ENCODE measurements around the gene NKAIN4. TPM values are rescaled to one million over a fixed set of nuclear protein-coding genes. Genes with fewer than 3 reads are reported as not detected.

NKAIN4 gene
- polyA plus RNA-seq, 6 donors from 2014 or later = not detected

- no peak for ATAC-seq (ENCODE audit: low read depth in 2 of 2)
- Mint-ChIP-seq H3K9me3 (peaks cover 0 to 1% (median 0%) of the 10 kb centered on the region in 7 donors), H3K27me3 (peaks cover 0 to 28% (median 24%) of the 10 kb centered on the region in 3 donors), H3K4me3 (no peak overlapping the region), H3K4me1 (peaks cover 0 to 2% (median under 1%) of the 10 kb centered on the region in 3 donors), H3K27ac (no peak overlapping the region), H3K36me3 (no peaks in the 10 kb centered on the region)
- DNase-seq = no peak
Measured at GRCh38 chr20:63240004-63240403, 14.3 kb downstream of the NKAIN4 start.

GRCh38 chr20:63239431-63239830 lies 14.8 kb downstream of the NKAIN4 start:
- Mint-ChIP-seq H3K9me3 (peaks cover 0 to 1% (median 0%) of the 10 kb centered on the region in 7 donors), H3K27me3 (peaks cover 0 to 30% (median 23%) of the 10 kb centered on the region in 3 donors), H3K4me3 (no peak overlapping the region), H3K27ac (no peak overlapping the region), H3K4me1 (peaks cover 0 to 8% (median 4%) of the 10 kb centered on the region in 3 donors), H3K36me3 (no peaks in the 10 kb centered on the region)
- DNase-seq (no peak), ATAC-seq (ENCODE audit: low read depth in 2 of 2) (no peak)

GRCh38 chr20:63238514-63239125 lies 15.6 kb downstream of the NKAIN4 start:
- DNase-seq (no peak), ATAC-seq (ENCODE audit: low read depth in 2 of 2) (no peak)
- H3K27ac Mint-ChIP-seq = no peak overlapping the region
- peaks cover 0 to 1% (median 0%) of the 10 kb centered on the region in 7 donors for H3K9me3 Mint-ChIP-seq
- H3K4me3 Mint-ChIP-seq = no peak overlapping the region
- H3K4me1 Mint-ChIP-seq = peaks cover 0 to 8% (median 4%) of the 10 kb centered on the region in 3 donors
- peaks cover 0 to 23% (median 21%) of the 10 kb centered on the region in 3 donors for H3K27me3 Mint-ChIP-seq
- H3K36me3 Mint-ChIP-seq = no peaks in the 10 kb centered on the region

- H3K9me3 Mint-ChIP-seq = peaks cover 0 to 1% (median 0%) of the 10 kb centered on the region in 7 donors
- peaks cover 0 to 8% (median 4%) of the 10 kb centered on the region in 3 donors for H3K4me1 Mint-ChIP-seq
- H3K4me3 Mint-ChIP-seq = no peak overlapping the region
- H3K27ac Mint-ChIP-seq = no peak overlapping the region
- DNase-seq (no peak), ATAC-seq (ENCODE audit: low read depth in 2 of 2) (no peak)
- H3K27me3 Mint-ChIP-seq = peaks cover 3 to 25% (median 18%) of the 10 kb centered on the region in 3 donors
- H3K36me3 Mint-ChIP-seq = no peaks in the 10 kb centered on the region
Measured at GRCh38 chr20:63238031-63238430, 16.2 kb downstream of the NKAIN4 start.

- ATAC-seq (ENCODE audit: low read depth in 2 of 2) = no peak
- Mint-ChIP-seq H3K4me3 (no peak overlapping the region), H3K4me1 (peaks cover 0 to 8% (median 4%) of the 10 kb centered on the region in 3 donors), H3K36me3 (no peaks in the 10 kb centered on the region), H3K27ac (peak overlapping the region in 2 of 6 donors; percentile 15 to 69), H3K27me3 (peaks cover 14 to 31% (median 25%) of the 10 kb centered on the region in 3 donors), H3K9me3 (peaks cover 0 to 1% (median 0%) of the 10 kb centered on the region in 7 donors)
- no peak for DNase-seq
Measured at GRCh38 chr20:63236116-63236837, 18.0 kb downstream of the NKAIN4 start.

- Mint-ChIP-seq H3K4me1 (peaks cover 3 to 15% (median 4%) of the 10 kb centered on the region in 3 donors), H3K36me3 (no peaks in the 10 kb centered on the region), H3K27ac (peak within 1 kb of the TSS in 3 of 6 donors; percentile 57 to 69 (median 68)), H3K9me3 (peaks cover 0 to 1% (median 0%) of the 10 kb centered on the region in 7 donors), H3K27me3 (peaks cover 18 to 39% (median 32%) of the 10 kb centered on the region in 3 donors), H3K4me3 (peak within 1 kb of the TSS in 1 of 8 donors; percentile 47)
- DNase-seq = no peak
- ATAC-seq (ENCODE audit: low read depth in 2 of 2) = peak in 1 of 2 donors; percentile 20
Measured at GRCh38 chr20:63235399-63235983, 18.8 kb downstream of the NKAIN4 start, which contains the start of gene BIRC7. Gene BIRC7 (plus strand): TSS chr20:63235905. CDS start chr20:63236097, 192 bp downstream.

GRCh38 chr20:63234693-63235398 lies 19.4 kb downstream of the NKAIN4 start:
- DNase-seq (no peak), ATAC-seq (ENCODE audit: low read depth in 2 of 2) (peak; percentile 43 to 58)
- H3K36me3 Mint-ChIP-seq = no peaks in the 10 kb centered on the region
- peak overlapping the region in 3 of 6 donors; percentile 36 to 68 (median 57) for H3K27ac Mint-ChIP-seq
- peak overlapping the region in 1 of 8 donors; percentile 47 for H3K4me3 Mint-ChIP-seq
- H3K27me3 Mint-ChIP-seq = peaks cover 25 to 45% (median 38%) of the 10 kb centered on the region in 3 donors
- peaks cover 3 to 19% (median 4%) of the 10 kb centered on the region in 3 donors for H3K4me1 Mint-ChIP-seq
- H3K9me3 Mint-ChIP-seq = peaks cover 0 to 1% (median 0%) of the 10 kb centered on the region in 7 donors

GRCh38 chr20:63233924-63234323 lies 20.3 kb downstream of the NKAIN4 start:
- no peak overlapping the region for H3K27ac Mint-ChIP-seq
- no peak for ATAC-seq (ENCODE audit: low read depth in 2 of 2)
- H3K4me1 Mint-ChIP-seq = peaks cover 3 to 19% (median 4%) of the 10 kb centered on the region in 3 donors
- H3K4me3 Mint-ChIP-seq = no peak overlapping the region
- peaks cover 0 to 1% (median 0%) of the 10 kb centered on the region in 7 donors for H3K9me3 Mint-ChIP-seq
- no peaks in the 10 kb centered on the region for H3K36me3 Mint-ChIP-seq
- no peak for DNase-seq
- peaks cover 34 to 49% (median 48%) of the 10 kb centered on the region in 3 donors for H3K27me3 Mint-ChIP-seq

GRCh38 chr20:63233061-63233344 lies 21.3 kb downstream of the NKAIN4 start:
- peaks cover 34 to 57% (median 50%) of the 10 kb centered on the region in 3 donors for H3K27me3 Mint-ChIP-seq
- ATAC-seq (ENCODE audit: low read depth in 2 of 2) (no peak), DNase-seq (no peak)
- H3K27ac Mint-ChIP-seq = peak overlapping the region in 1 of 6 donors; percentile 42
- H3K4me1 Mint-ChIP-seq = peaks cover 3 to 19% (median 4%) of the 10 kb centered on the region in 3 donors
- H3K4me3 Mint-ChIP-seq = no peak overlapping the region
- peaks cover 0 to 1% (median 0%) of the 10 kb centered on the region in 7 donors for H3K9me3 Mint-ChIP-seq
- H3K36me3 Mint-ChIP-seq = no peaks in the 10 kb centered on the region

GRCh38 chr20:63232235-63233060 lies 21.8 kb downstream of the NKAIN4 start:
- DNase-seq (no peak), ATAC-seq (ENCODE audit: low read depth in 2 of 2) (no peak)
- Mint-ChIP-seq H3K36me3 (no peaks in the 10 kb centered on the region), H3K27me3 (peaks cover 34 to 57% (median 50%) of the 10 kb centered on the region in 3 donors), H3K4me3 (no peak overlapping the region), H3K4me1 (peaks cover 3 to 19% (median 4%) of the 10 kb centered on the region in 3 donors), H3K27ac (no peak overlapping the region), H3K9me3 (peaks cover 0 to 1% (median 0%) of the 10 kb centered on the region in 7 donors)

GRCh38 chr20:63230800-63231268 lies 23.4 kb downstream of the NKAIN4 start:
- H3K4me3 Mint-ChIP-seq = no peak overlapping the region
- H3K36me3 Mint-ChIP-seq = no peaks in the 10 kb centered on the region
- DNase-seq = no peak
- peaks cover 0 to 1% (median 0%) of the 10 kb centered on the region in 7 donors for H3K9me3 Mint-ChIP-seq
- H3K27ac Mint-ChIP-seq = peak overlapping the region in 1 of 6 donors; percentile 66
- H3K4me1 Mint-ChIP-seq = peaks cover 3 to 19% (median 4%) of the 10 kb centered on the region in 3 donors
- peaks cover 34 to 67% (median 50%) of the 10 kb centered on the region in 3 donors for H3K27me3 Mint-ChIP-seq
- no peak for ATAC-seq (ENCODE audit: low read depth in 2 of 2)

- no peaks in the 10 kb centered on the region for H3K36me3 Mint-ChIP-seq
- H3K27ac Mint-ChIP-seq = no peak overlapping the region
- DNase-seq (no peak), ATAC-seq (ENCODE audit: low read depth in 2 of 2) (no peak)
- H3K4me3 Mint-ChIP-seq = no peak overlapping the region
- no peaks in the 10 kb centered on the region for H3K9me3 Mint-ChIP-seq
- peaks cover 34 to 72% (median 43%) of the 10 kb centered on the region in 3 donors for H3K27me3 Mint-ChIP-seq
- peaks cover 0 to 12% (median 3%) of the 10 kb centered on the region in 3 donors for H3K4me1 Mint-ChIP-seq
Measured at GRCh38 chr20:63228806-63229205, 25.5 kb downstream of the NKAIN4 start.

Measured in naive B cell (primary cell).